A549 (cell line): ENCODE results near the gene STRN3. TPM values are rescaled to one million over a fixed set of nuclear protein-coding genes. Genes with fewer than 3 reads are reported as not detected.
"Not testable (repeated sequence)": the region's sequence is repeated elsewhere in the genome, so short reads cannot be mapped to it uniquely, and the experiment has no call there.

Experiments
- ATAC-seq, 2 experiments: fragments of 200-7000 bp in 1 of 2; fragments of >200 bp in 1 of 2; cut with Nextera tagmentation in 1 of 2; cut with Tn5 transposase in 1 of 2; 3 replicates each; pipeline versions ENCODE4 v1.8.0 to v1.9.1; 2018 to 2020; ENCODE audit warnings: mild to moderate bottlenecking in 1 of 2, moderate library complexity in 1 of 2
- CTCF ChIA-PET: fragments of 300-600 bp; sonication (Branson Sonifier 250); formaldehyde crosslinking; extraction: SDS; loops from one replicate; lab custom pipeline; 2021; ENCODE audit warnings: antibody characterized with exemption, inconsistent platforms; lab: Yijun Ruan, JAX
- POLR2A ChIA-PET: fragments of 350-600 bp; formaldehyde crosslinking; extraction: SDS; loops from one replicate; lab custom pipeline; 2021; ENCODE audit warnings: antibody characterized with exemption, inconsistent platforms; lab: Yijun Ruan, JAX
- DNase-seq, 2 experiments: peaks; one replicate each; pipeline versions ENCODE4 v3.0.0 to v3.0.0-alpha.2; 2011 to 2016; ENCODE audit warnings: low read depth in 1 of 2, low spot score in 1 of 2
- FAIRE-seq: peaks from 2 replicates; lab custom pipeline; 2011; peaks lifted over from hg19 to GRCh38; lab: Jason Lieb, UNC
- H3K27ac ChIP-seq, 2 experiments: fragments of >200 bp; sonication (Bioruptor Twin); formaldehyde crosslinking; 3 replicates each; pipeline ENCODE4 v1.5.1; 2016 to 2017
- H3K4me1 ChIP-seq: fragments of >200 bp; sonication (Bioruptor Twin); formaldehyde crosslinking; 3 replicates; pipeline ENCODE4 v1.6.1; 2016
- H3K4me2 ChIP-seq: fragments of >200 bp; sonication (Bioruptor Twin); formaldehyde crosslinking; 3 replicates; pipeline ENCODE4 v1.6.1; 2016
- H3K4me3 ChIP-seq: fragments of >200 bp; sonication (Bioruptor Twin); formaldehyde crosslinking; 3 replicates; pipeline ENCODE4 v1.5.1; 2016
- H3K9me3 ChIP-seq: fragments of >200 bp; sonication (Bioruptor Twin); formaldehyde crosslinking; 3 replicates; pipeline ENCODE4 v1.6.1; 2016
- BCL3 ChIP-seq: fragments of >200 bp; sonication (Bioruptor Twin); formaldehyde crosslinking; IDR thresholded peaks from 3 replicates; pipeline ENCODE4 v1.6.1; 2016
- CBX2 ChIP-seq: fragments of 200-600 bp; sonication (generic); IDR thresholded peaks from 2 replicates; pipeline ENCODE4 v1.6.1; 2016; ENCODE audit warnings: low read depth, mild to moderate bottlenecking, borderline replicate concordance
- CBX8 ChIP-seq: fragments of 200-600 bp; sonication (generic); IDR thresholded peaks from 2 replicates; pipeline ENCODE4 v1.6.1; 2016
- CHD2 ChIP-seq: fragments of 150-350 bp; IDR thresholded peaks from 2 replicates; pipeline ENCODE4 v1.6.1; 2014; ENCODE audit warnings: low read length; ENCODE audit not compliant: partially characterized antibody
- CTCF ChIP-seq: fragments of >200 bp; sonication (Bioruptor Twin); formaldehyde crosslinking; IDR thresholded peaks from 3 replicates; pipeline ENCODE4 v1.5.1; 2016
- ELK1 ChIP-seq: fragments of 150-350 bp; IDR thresholded peaks from 2 replicates; pipeline ENCODE4 v1.6.1; 2014; ENCODE audit warnings: low read depth, mild to moderate bottlenecking, low read length
- ESRRA ChIP-seq: fragments of 150-350 bp; IDR thresholded peaks from 2 replicates; pipeline ENCODE4 v1.6.1; 2014; ENCODE audit warnings: mild to moderate bottlenecking, low read length, borderline replicate concordance
- FOSL2 ChIP-seq, 2 experiments: fragments of 450-650 bp in 1 of 2; fragments of >200 bp in 1 of 2; sonication (Bioruptor Twin) in 1 of 2; formaldehyde crosslinking; IDR thresholded peaks; 2 replicates each; pipeline versions ENCODE4 v1.5.0 to v1.6.1; 2016 to 2020; ENCODE audit warnings: mild to moderate bottlenecking in 1 of 2, moderate library complexity in 1 of 2
- FOXS1 ChIP-seq: fragments of 250-450 bp; sonication (Bioruptor Pico); IDR thresholded peaks from 2 replicates; pipeline ENCODE4 v1.5.0; 2020; ENCODE audit warnings: mild to moderate bottlenecking, moderate library complexity
- HDAC2 ChIP-seq: fragments of 200-600 bp; sonication (generic); IDR thresholded peaks from 2 replicates; pipeline ENCODE4 v1.6.1; 2016
- HES2 ChIP-seq: fragments of >200 bp; sonication (Bioruptor Twin); formaldehyde crosslinking; IDR thresholded peaks from 2 replicates; pipeline ENCODE4 v1.6.1; 2016
- HMGXB4 ChIP-seq: fragments of 250-450 bp; sonication (Bioruptor Pico); IDR thresholded peaks from 2 replicates; pipeline ENCODE4 v1.5.0; 2021; ENCODE audit warnings: mild to moderate bottlenecking, moderate library complexity, borderline replicate concordance
- HOXB5 ChIP-seq: fragments of 250-450 bp; sonication (Bioruptor Pico); IDR thresholded peaks from 2 replicates; pipeline ENCODE4 v1.5.0; 2020; ENCODE audit warnings: mild to moderate bottlenecking, moderate library complexity
- JUNB ChIP-seq: fragments of >200 bp; sonication (Bioruptor Twin); formaldehyde crosslinking; IDR thresholded peaks from 2 replicates; pipeline ENCODE4 v1.6.1; 2016
- NFE2L2 ChIP-seq: fragments of 150-350 bp; conservative IDR thresholded peaks from 2 replicates; pipeline ENCODE4 v1.6.1; 2014; ENCODE audit warnings: low read length
- POLR2AphosphoS2 ChIP-seq: conservative IDR thresholded peaks from 2 replicates; pipeline ENCODE4 v1.6.1; 2012; ENCODE audit warnings: low read length, improper control_type of control experiment, inconsistent platforms
- RARB ChIP-seq: fragments of 250-450 bp; sonication (Bioruptor Pico); IDR thresholded peaks from 2 replicates; pipeline ENCODE4 v1.8.0; 2021; ENCODE audit warnings: mild to moderate bottlenecking, moderate library complexity
- RCOR1 ChIP-seq: fragments of 150-350 bp; IDR thresholded peaks from 2 replicates; pipeline ENCODE4 v1.6.1; 2014; ENCODE audit warnings: antibody characterized with exemption, low read length, low read depth
- RNF2 ChIP-seq: fragments of 200-600 bp; sonication (generic); IDR thresholded peaks from 2 replicates; pipeline ENCODE4 v1.6.1; 2016; ENCODE audit warnings: low read depth, mild to moderate bottlenecking, antibody characterized with exemption, moderate library complexity, borderline replicate concordance
- SMC3 ChIP-seq: fragments of >200 bp; sonication (Bioruptor Twin); formaldehyde crosslinking; IDR thresholded peaks from 3 replicates; pipeline ENCODE4 v1.6.1; 2018; ENCODE audit warnings: inconsistent platforms
- ZNF302 ChIP-seq: fragments of 250-450 bp; sonication (Bioruptor Pico); IDR thresholded peaks from 2 replicates; pipeline ENCODE4 v1.9.0; 2021; ENCODE audit warnings: inconsistent platforms, mild to moderate bottlenecking, moderate library complexity
- ZSCAN20 ChIP-seq: fragments of 250-450 bp; sonication (Bioruptor Pico); IDR thresholded peaks from 2 replicates; pipeline ENCODE4 v1.8.0; 2022; ENCODE audit warnings: mild to moderate bottlenecking, moderate library complexity
- WGBS: methylation state at CpG from one replicate; pipeline ENCODE4 v1.1.6; 2017; ENCODE audit errors: missing lambda C conversion rate; 5-methylcytosine and 5-hydroxymethylcytosine counted together
- polyA plus RNA-seq, 4 experiments: library from polyadenylated mRNA; depleted of rRNA in 3 of 4; stranded (reverse); fragments of >200 nt; fragmentation: RNase III in 1 of 4; extraction: RNeasy Plus Mini Kit Qiagen cat#74134 plus additional on column Dnase treatment in 1 of 4; gene quantifications; 2 replicates in 3 of 4; 3 replicates in 1 of 4; pipeline ENCODE4 v1.2.3, GENCODE V29; 2011 to 2017

STRN3 gene
- polyA plus RNA-seq, 2 of the 4 experiments (the other 2 are of a cell fraction), result 22.1 to 44.8 TPM

- TF ChIP-seq NFE2L2, result no peak
Measured at GRCh38 chr14:31010935-31011334, 15.2 kb downstream of the STRN3 start (continued).

GRCh38 chr14:31009836-31010574, 16.2 kb downstream of the STRN3 start:
- Histone ChIP-seq H3K4me3 (no peak overlapping the region), H3K4me1 (no peaks in the 10 kb centered on the region), H3K9me3 (no peaks in the 10 kb centered on the region), H3K27ac (no peak overlapping the region), H3K4me2 (no peak overlapping the region)
- no peak for ATAC-seq
- TF ChIP-seq RARB (no peak), ESRRA (no peak), CBX8 (no peak), BCL3 (no peak)
- 84% methylated on average over 3 of the region's 3 CpGs for WGBS
- POLR2A ChIA-PET, result no interaction called here
- no peak for FAIRE-seq
- no peak for DNase-seq
- CTCF ChIA-PET, result no interaction called here

GRCh38 chr14:31006703-31007102, 19.5 kb downstream of the STRN3 start:
- no peaks in the 10 kb centered on the region for H3K4me1 ChIP-seq
- CTCF ChIA-PET, result no interaction called here
- H3K4me2 ChIP-seq, result no peak overlapping the region
- DNase-seq (no peak), FAIRE-seq (no peak), ATAC-seq (no peak)
- POLR2A ChIA-PET, result no interaction called here
- no peak overlapping the region for H3K27ac ChIP-seq
- no peak overlapping the region for H3K4me3 ChIP-seq
- H3K9me3 ChIP-seq, result no peaks in the 10 kb centered on the region
- WGBS, result 94% methylated on average over 1 of the region's 1 CpG
- no peak for TF ChIP-seq HES2
- TF ChIP-seq ZSCAN20 (CRISPR knock-in tag), result no peak
- TF ChIP-seq ELK1, result no peak
- no peak for TF ChIP-seq RCOR1
- TF ChIP-seq HDAC2, result no peak
- TF ChIP-seq HMGXB4, result no peak
- no peak for TF ChIP-seq ZNF302
- no peak for TF ChIP-seq SMC3
- TF ChIP-seq NFE2L2, result no peak
- TF ChIP-seq CTCF, result no peak
- TF ChIP-seq RARB, result no peak
- TF ChIP-seq CHD2, result no peak
- no peak for TF ChIP-seq FOSL2 (IDR thresholded peaks at IDR 0.05)
- no peak for TF ChIP-seq FOSL2 (CRISPR knock-in tag; IDR thresholded peaks at IDR 0.05)
- TF ChIP-seq CBX2, result no peak
- no peak for TF ChIP-seq POLR2AphosphoS2
- no peak for TF ChIP-seq RNF2
- TF ChIP-seq ESRRA, result no peak
- no peak for TF ChIP-seq FOXS1 (CRISPR knock-in tag)
- no peak for TF ChIP-seq HOXB5 (CRISPR knock-in tag)
- no peak for TF ChIP-seq JUNB

- DNase-seq, H3K9me3 ChIP-seq, ATAC-seq, H3K27ac ChIP-seq, POLR2A ChIA-PET, FAIRE-seq, H3K4me2 ChIP-seq, H3K4me1 ChIP-seq, H3K4me3 ChIP-seq: not testable (repeated sequence)
- 87% methylated on average over 6 of the region's 6 CpGs for WGBS
- CTCF ChIA-PET, result interaction anchor here (1.3 kb wide), 1 partner anchor 23 kb away, joined by 6 read pairs; no protein-coding TSS in a partner anchor
Measured at GRCh38 chr14:31004007-31004406, 22.2 kb downstream of the STRN3 start.
